GM12801 (cell line): ENCODE measurements around the gene ERRFI1.

Experiments used
- CTCF ChIP-seq: IDR thresholded peaks from one replicate; pipeline ENCODE4 v1.5.1; 2011; ENCODE audit warnings: control low read depth; ENCODE audit not compliant: insufficient read length; ENCODE audit errors: extremely low read depth

The ERRFI1 gene

GRCh38 chr1:8032366-8032910 lies 6.3 kb upstream of the ERRFI1 start:
- no peak for TF ChIP-seq CTCF

GRCh38 chr1:8031176-8031785 lies 5.2 kb upstream of the ERRFI1 start:
- TF ChIP-seq CTCF: no peak

- TF ChIP-seq CTCF: no peak
Observed at GRCh38 chr1:8028571-8028910, 2.4 kb upstream of the ERRFI1 start.

- TF ChIP-seq CTCF: no peak
Observed at GRCh38 chr1:8027748-8028570, 1.9 kb upstream of the ERRFI1 start.

DNA sequence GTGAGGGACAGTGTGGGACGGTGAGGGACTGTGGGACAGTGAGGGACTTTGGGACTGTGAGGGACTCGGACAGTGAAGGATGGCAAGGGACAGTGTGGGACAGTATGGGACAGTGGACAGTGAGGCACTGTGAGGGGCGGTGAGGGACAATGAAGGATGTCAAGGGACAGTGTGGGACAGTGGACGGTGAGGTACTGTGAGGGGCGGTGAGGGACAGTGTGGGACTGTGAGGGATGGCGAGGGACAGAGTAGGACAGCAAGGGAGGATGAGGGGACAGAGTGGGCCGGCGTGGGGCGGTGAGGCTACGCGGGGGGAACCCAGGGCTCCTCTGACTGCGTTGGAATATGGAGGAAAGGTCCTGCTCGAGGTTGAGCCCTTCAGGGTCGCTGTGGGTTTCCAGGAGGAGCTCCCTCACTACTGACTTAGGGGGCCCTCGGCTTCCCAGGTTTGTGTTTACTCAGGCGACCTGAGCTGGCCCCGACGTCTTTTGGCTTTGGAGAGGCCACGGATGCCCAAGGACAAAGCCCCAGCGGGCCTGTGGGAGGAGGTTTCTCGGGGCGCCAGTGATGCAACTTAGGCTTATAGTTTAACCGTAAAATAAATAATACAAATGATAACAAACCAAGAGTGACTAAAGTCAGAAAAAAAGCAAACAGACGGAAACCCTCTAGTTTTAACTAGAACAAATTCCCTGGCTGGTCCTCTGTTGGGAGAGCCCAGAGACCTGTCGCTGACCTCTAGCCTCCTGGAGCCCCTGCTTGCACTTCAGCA lies 1.1 kb upstream of the ERRFI1 start:
- no peak for TF ChIP-seq CTCF

DNA sequence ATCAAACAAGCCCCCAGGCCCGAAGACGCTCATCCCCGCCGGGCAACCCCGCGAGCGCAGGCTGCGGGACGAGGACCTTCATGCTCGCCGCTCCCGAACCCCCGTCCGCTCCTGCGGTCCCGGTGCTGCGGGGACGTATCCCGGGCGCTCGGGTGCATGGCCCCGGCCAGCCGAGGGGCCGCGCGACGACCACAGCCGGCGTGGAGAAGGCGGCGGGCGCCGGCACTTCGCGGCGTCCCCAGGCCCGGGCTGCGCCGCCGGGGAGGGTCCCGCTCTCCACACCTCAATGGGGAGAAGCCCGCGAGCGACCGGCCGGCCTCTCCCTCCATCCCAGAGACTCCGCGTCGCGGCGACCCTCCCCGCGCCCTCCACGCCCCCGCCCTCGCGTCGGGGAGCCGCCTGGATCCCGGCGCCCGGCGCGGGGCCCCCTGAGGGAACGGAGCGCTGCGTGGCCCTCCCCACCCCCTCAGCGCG lies 401 bp downstream of the ERRFI1 start:
- no peak for TF ChIP-seq CTCF

DNA sequence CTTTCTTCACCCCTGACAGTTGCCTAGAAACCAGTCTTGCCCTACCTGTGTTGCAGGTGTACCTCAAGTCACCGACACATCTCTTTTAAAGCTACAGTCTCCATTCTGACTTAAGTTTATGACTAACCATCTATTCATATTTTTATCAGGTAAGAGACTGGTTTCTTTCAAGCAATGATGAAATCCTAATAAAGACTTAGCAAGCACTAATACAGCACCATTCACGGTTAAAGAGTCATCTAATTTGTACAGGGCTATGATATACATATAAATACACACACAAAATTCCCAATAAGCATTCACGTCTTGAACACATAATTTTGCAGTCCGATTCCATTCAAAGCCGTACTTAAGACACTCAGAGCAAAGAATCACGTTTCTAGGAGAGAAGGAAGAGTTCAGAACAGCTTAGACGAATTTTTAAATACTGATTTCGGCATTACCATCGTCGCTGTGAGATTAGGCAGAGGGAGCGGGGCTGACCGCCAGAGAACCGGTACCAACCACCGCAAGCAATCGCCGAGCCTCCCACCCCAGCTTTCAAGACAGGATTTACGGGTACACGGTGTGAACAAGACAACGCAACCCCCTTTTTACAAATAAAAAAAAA lies 943 bp downstream of the ERRFI1 start:
- TF ChIP-seq CTCF: no peak
